Right atrium auricular region (tissue), 2 donors: ENCODE results near the gene DCHS2. TPM values are rescaled to one million over a fixed set of nuclear protein-coding genes. Genes with fewer than 3 reads are reported as not detected.

Source experiments
- DNase-seq: peaks from one replicate; pipeline ENCODE4 v3.0.0-alpha.2; 2019; ENCODE audit warnings: low spot score
- H3K27ac ChIP-seq, 2 donors: fragments of 200-600 bp; sonication (generic); 1 replicate in 1 of 2; 2 replicates in 1 of 2; pipeline ENCODE4 v1.5.1; 2016 to 2019
- H3K27me3 ChIP-seq, 2 donors: fragments of 200-600 bp; sonication (generic); one replicate each; pipeline versions ENCODE4 v1.5.1 to v1.6.0; 2017 to 2019
- H3K36me3 ChIP-seq: fragments of 200-600 bp; sonication (generic); one replicate; pipeline ENCODE4 v1.5.1; 2016
- H3K4me1 ChIP-seq, 2 donors: fragments of 200-600 bp; sonication (generic); one replicate each; pipeline versions ENCODE4 v1.5.1 to v1.6.0; 2017 to 2019
- H3K4me3 ChIP-seq, 2 donors: fragments of 200-600 bp; sonication (generic); 1 replicate in 1 of 2; 2 replicates in 1 of 2; pipeline ENCODE4 v1.5.1; 2017 to 2019; ENCODE audit warnings: mild to moderate bottlenecking in 1 of 2, moderate library complexity in 1 of 2
- H3K9me3 ChIP-seq, 2 donors: fragments of 200-600 bp; sonication (generic); one replicate each; pipeline ENCODE4 v1.5.1; 2019
- CTCF ChIP-seq, 2 donors: fragments of 200-600 bp; sonication (generic); IDR thresholded peaks; one replicate each; pipeline ENCODE4 v1.5.1; 2019; ENCODE audit warnings: antibody characterized with exemption in 2 of 2
- total RNA-seq, 2 donors: library from RNA; depleted of rRNA; stranded (reverse); fragments of >200 nt; gene quantifications; one replicate each; pipeline ENCODE4 v1.1.0, GENCODE V29; 2016

DCHS2 gene
- total RNA-seq, 2 donors from 2014 or later = 0.04 TPM; not detected in 1

- Histone ChIP-seq H3K27me3 (no peaks in the 10 kb centered on the region), H3K4me1 (no peaks in the 10 kb centered on the region), H3K9me3 (no peaks in the 10 kb centered on the region), H3K36me3 (no peaks in the 10 kb centered on the region), H3K4me3 (no peak overlapping the region), H3K27ac (no peak overlapping the region)
- no peak for DNase-seq
- no peak for TF ChIP-seq CTCF (IDR thresholded peaks at IDR 0.05)
These were observed 23.7 kb downstream of the DCHS2 start for GRCh38 chr4:154467886-154468285.

- Histone ChIP-seq H3K9me3 (no peaks in the 10 kb centered on the region), H3K27ac (no peak overlapping the region), H3K27me3 (no peaks in the 10 kb centered on the region), H3K4me3 (no peak overlapping the region), H3K4me1 (no peaks in the 10 kb centered on the region), H3K36me3 (no peaks in the 10 kb centered on the region)
- no peak for TF ChIP-seq CTCF (IDR thresholded peaks at IDR 0.05)
- DNase-seq = no peak
These were observed 25.3 kb downstream of the DCHS2 start for GRCh38 chr4:154466336-154466735.

GRCh38 chr4:154465085-154465484 is 26.5 kb downstream of the DCHS2 start:
- Histone ChIP-seq H3K4me3 (no peak overlapping the region), H3K27me3 (no peaks in the 10 kb centered on the region), H3K27ac (no peak overlapping the region), H3K4me1 (no peaks in the 10 kb centered on the region), H3K36me3 (no peaks in the 10 kb centered on the region), H3K9me3 (no peaks in the 10 kb centered on the region)
- TF ChIP-seq CTCF (IDR thresholded peaks at IDR 0.05) = no peak
- DNase-seq = no peak

GRCh38 chr4:154464654-154465053 is 26.9 kb downstream of the DCHS2 start:
- H3K27ac ChIP-seq = no peak overlapping the region
- DNase-seq = no peak
- H3K27me3 ChIP-seq = no peaks in the 10 kb centered on the region
- no peak for TF ChIP-seq CTCF (IDR thresholded peaks at IDR 0.05)
- H3K4me3 ChIP-seq = no peak overlapping the region
- no peaks in the 10 kb centered on the region for H3K9me3 ChIP-seq
- no peaks in the 10 kb centered on the region for H3K36me3 ChIP-seq
- no peaks in the 10 kb centered on the region for H3K4me1 ChIP-seq

- H3K36me3 ChIP-seq = no peaks in the 10 kb centered on the region
- no peak for DNase-seq
- TF ChIP-seq CTCF (IDR thresholded peaks at IDR 0.05) = no peak
- H3K27me3 ChIP-seq = no peaks in the 10 kb centered on the region
- H3K4me1 ChIP-seq = no peaks in the 10 kb centered on the region
- no peak overlapping the region for H3K4me3 ChIP-seq
- H3K27ac ChIP-seq = no peak overlapping the region
- H3K9me3 ChIP-seq = no peaks in the 10 kb centered on the region
These were observed 29.4 kb downstream of the DCHS2 start for GRCh38 chr4:154462081-154462810.

- Histone ChIP-seq H3K4me3 (no peak overlapping the region), H3K27ac (no peak overlapping the region), H3K9me3 (no peaks in the 10 kb centered on the region), H3K36me3 (no peaks in the 10 kb centered on the region), H3K4me1 (no peaks in the 10 kb centered on the region), H3K27me3 (no peaks in the 10 kb centered on the region)
- no peak for DNase-seq
- no peak for TF ChIP-seq CTCF (IDR thresholded peaks at IDR 0.05)
These were observed 34.1 kb downstream of the DCHS2 start for GRCh38 chr4:154457471-154457870.
